Mononuclear cell (primary cell): ENCODE data around the gene CD300LB. TPM values are rescaled to one million over a fixed set of nuclear protein-coding genes. Genes with fewer than 3 reads are reported as not detected.
A peak's percentile ranks its signal among the peaks of the same experiment; 100 is the strongest.
"Not testable (repeated sequence)": the region's sequence is repeated elsewhere in the genome, so short reads cannot be mapped to it uniquely, and the experiment has no call there.

Source experiments
- H3K27me3 ChIP-seq: 2 replicates; pipeline ENCODE4 v1.6.0; 2011; ENCODE audit warnings: low read length, control low read depth; ENCODE audit not compliant: insufficient read depth
- H3K4me1 ChIP-seq: 2 replicates; pipeline ENCODE4 v1.5.1; 2011; ENCODE audit warnings: mild to moderate bottlenecking, low read length, control low read depth; ENCODE audit not compliant: insufficient read depth
- H3K4me3 ChIP-seq: 2 replicates; pipeline ENCODE4 v1.5.1; 2011; ENCODE audit warnings: mild to moderate bottlenecking, low read length, moderate library complexity
- H3K9me3 ChIP-seq: 2 replicates; pipeline ENCODE4 v1.5.1; 2011; ENCODE audit warnings: low read depth, mild to moderate bottlenecking, control low read depth, low read length
- total RNA-seq: library from RNA; depleted of rRNA; stranded (reverse); fragments of >200 nt; gene quantifications from one replicate; pipeline ENCODE4 v1.2.3, GENCODE V29; 2012

The CD300LB gene
- total RNA-seq, result 44.3 TPM

GRCh38 chr17:74531231-74531761 is at the start of gene CD300LB:
CD300LB (minus strand) TSS chr17:74531475; CDS start chr17:74531350, 125 bp downstream.
- H3K4me3 ChIP-seq, result peak within 1 kb of the TSS; percentile 61
- peaks cover 80% of the 10 kb centered on the region for H3K4me1 ChIP-seq
- H3K9me3 ChIP-seq, result no peaks in the 10 kb centered on the region
- H3K27me3 ChIP-seq, result peaks cover 3% of the 10 kb centered on the region

DNA sequence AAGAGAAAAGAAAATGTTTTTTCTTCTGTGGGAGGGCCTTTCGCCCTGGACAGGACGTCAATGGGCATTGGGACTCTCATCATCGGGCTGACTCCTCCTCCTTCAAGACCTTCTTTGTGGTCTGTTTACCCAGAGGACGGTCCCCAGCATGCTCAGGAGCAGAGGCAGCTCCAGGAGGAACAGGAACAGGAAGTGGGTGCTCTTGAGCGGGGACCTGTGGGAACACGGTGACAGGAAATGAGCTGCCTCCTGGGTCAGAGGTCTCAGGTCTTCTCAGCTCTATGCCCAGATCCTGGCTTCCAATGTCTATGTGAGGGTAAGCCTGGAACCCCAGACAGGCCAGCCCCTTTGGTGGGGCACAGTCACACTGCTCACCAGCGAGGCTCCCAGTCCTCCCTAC is 48.6 kb upstream of the CD300LB start:
- Histone ChIP-seq H3K9me3 (no peaks in the 10 kb centered on the region), H3K4me1 (peaks cover 13% of the 10 kb centered on the region), H3K27me3 (no peaks in the 10 kb centered on the region), H3K4me3 (no peak overlapping the region)

GRCh38 chr17:74578979-74579378 is 47.7 kb upstream of the CD300LB start:
- Histone ChIP-seq H3K27me3 (no peaks in the 10 kb centered on the region), H3K4me3 (no peak overlapping the region), H3K4me1 (peaks cover 13% of the 10 kb centered on the region), H3K9me3 (no peaks in the 10 kb centered on the region)

DNA sequence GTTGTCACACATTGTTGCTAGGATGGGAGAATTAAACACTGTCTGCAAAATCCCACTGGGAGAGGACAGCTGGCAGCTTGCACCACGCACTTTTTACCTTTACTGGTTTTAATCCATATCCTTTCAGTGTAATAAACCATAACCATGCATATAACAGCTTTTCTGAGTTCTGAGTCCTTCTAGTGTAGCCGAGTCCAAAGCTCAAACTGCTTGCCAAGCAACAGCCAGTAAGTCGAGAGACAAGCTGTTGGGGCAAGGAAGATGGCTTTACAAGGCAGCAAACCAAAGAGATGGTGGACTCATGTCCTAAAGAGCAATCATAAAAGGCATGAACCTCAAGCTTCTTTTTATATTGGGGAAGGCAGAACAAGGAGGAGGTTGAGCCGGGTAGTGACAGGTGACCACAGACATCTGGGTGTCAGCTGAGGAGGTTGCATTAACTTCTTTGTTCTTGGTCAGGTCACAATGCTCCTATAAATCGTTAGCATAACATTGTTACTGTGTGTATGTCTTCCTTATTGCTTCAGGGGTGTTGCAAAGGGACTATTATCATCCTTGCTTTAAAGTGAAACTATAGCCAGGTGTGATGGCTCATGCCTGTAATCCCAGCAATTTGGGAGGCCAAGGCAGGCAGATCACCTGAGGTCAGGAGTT is 43.3 kb upstream of the CD300LB start:
- no peaks in the 10 kb centered on the region for H3K9me3 ChIP-seq
- no peaks in the 10 kb centered on the region for H3K27me3 ChIP-seq
- H3K4me3 ChIP-seq, result no peak overlapping the region
- peaks cover 31% of the 10 kb centered on the region for H3K4me1 ChIP-seq

GRCh38 chr17:74573635-74574034 is 42.4 kb upstream of the CD300LB start:
- not testable (repeated sequence) for H3K9me3 ChIP-seq, H3K4me3 ChIP-seq, H3K27me3 ChIP-seq
- H3K4me1 ChIP-seq, result peaks cover 35% of the 10 kb centered on the region

- Histone ChIP-seq H3K9me3 (no peaks in the 10 kb centered on the region), H3K4me1 (peaks cover 40% of the 10 kb centered on the region), H3K4me3 (no peak overlapping the region), H3K27me3 (no peaks in the 10 kb centered on the region)
Observed at GRCh38 chr17:74573169-74573568, 41.9 kb upstream of the CD300LB start.

DNA sequence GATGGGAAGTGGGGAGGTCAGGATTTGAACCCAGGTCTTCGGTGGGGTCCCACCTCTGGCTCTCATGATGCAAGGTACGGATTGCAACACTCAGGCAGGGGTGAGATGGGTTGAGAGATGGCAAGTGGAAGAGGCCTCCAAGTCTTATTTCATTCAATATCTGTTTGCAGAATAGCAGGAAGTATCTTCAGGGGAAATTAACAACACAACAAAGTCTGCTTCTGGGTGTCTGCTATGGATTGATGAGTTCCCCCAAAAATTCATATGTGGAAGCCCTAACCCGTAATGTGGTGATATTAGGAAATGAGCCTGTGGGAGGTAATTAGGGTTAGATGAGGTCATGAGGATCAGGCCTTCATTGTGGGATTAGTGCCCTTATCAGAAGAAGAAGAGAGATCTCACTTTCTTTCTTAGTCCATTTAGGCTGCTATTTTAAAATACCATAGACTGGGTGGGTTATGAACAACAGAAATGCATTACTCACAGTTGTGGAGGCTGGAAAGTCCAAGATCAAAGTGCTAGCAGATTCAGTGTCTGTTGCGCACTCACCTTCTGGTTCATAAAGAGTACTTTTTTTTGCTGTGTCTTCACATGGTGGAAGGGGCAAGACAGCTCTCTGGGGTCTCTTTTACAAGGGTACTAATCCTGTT is 40.5 kb upstream of the CD300LB start:
- Histone ChIP-seq H3K27me3 (no peaks in the 10 kb centered on the region), H3K9me3 (no peaks in the 10 kb centered on the region), H3K4me1 (peaks cover 54% of the 10 kb centered on the region), H3K4me3 (no peak overlapping the region)

DNA sequence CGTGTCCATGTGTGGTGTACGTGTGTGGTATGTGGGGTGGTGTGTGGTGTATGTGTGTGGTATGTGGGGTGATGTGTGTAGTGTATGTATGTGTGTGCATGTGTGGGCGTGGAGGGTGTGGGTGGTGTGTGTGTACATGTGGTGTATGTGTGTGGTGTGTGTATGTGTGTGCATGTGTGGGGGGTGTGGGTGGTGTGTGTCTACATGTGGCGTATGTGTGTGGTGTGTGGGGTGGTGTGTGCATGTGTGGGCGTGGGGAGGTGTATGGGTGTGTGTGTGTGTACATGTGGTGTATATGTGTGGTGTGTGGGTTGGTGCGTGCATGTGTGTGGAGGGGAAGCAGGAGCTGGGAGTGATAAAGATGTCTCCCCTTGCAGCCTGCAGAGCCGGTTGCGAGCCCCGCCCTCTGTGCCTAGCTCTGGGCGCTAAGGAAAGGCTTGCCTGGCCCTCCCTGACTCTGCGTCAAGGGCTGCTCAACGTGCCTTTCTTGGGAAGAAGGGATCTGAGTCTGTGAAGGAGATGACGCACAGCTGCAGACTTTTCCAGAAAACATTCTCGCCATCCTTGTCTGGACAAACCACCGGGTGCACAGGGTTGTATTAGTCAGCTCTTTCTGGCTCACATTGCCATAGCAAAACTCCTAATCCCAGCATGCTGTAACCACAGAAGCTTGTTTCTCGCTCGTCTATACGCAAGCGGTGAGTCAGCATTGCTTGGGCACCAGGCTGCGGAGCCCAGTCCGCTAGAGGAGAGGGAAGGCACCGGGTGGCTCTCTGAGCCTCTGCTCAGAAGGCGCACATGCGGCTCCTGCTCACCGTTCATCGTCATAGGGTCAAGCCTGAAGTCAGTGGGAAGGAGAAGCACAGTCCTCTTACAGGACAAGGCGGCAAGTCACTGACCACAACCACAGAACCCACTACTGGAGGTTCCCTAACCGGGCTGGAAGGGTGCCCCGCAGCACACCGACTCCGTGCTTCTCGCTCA is 38.0 kb upstream of the CD300LB start:
- Histone ChIP-seq H3K9me3 (no peaks in the 10 kb centered on the region), H3K4me1 (peaks cover 62% of the 10 kb centered on the region), H3K27me3 (no peaks in the 10 kb centered on the region), H3K4me3 (no peak overlapping the region)

DNA sequence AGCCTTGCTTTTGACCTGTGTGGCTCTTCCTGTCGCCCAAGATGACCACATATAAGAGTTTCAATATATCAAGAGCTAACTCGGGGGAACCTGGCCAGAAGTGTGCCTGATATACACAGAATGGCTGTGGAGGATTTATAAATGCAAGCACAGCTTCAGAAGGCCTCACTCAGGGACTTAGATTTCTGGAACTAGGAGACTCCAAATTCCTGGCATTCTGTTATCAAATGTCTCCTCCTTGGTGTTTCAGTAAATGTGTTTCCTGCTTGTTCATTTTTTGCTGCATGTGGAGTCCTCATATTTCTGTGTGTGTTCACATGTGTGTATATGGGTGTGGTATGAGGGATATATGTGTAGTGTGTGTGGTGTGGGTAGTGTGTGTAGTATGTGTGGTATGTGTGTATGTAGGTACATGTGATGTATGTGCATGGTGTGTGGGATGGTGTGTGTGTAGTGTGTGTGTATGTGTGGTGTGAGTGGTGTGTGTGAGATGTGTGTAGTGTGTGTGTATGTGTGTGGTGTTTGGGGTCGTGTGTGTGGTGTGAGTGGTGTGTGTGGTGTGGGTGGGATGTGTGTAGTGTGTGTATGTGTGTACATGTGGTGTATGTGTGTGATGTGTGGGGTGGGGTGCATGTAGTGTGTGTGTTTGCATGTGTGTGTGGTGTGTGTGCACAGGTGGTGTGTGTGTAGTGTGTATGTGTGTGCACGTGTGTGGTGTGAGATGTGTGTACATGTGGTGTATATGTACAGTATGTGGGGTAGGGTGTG is 37.0 kb upstream of the CD300LB start:
- Histone ChIP-seq H3K27me3 (no peaks in the 10 kb centered on the region), H3K4me3 (no peak overlapping the region), H3K4me1 (peaks cover 62% of the 10 kb centered on the region), H3K9me3 (no peaks in the 10 kb centered on the region)

DNA sequence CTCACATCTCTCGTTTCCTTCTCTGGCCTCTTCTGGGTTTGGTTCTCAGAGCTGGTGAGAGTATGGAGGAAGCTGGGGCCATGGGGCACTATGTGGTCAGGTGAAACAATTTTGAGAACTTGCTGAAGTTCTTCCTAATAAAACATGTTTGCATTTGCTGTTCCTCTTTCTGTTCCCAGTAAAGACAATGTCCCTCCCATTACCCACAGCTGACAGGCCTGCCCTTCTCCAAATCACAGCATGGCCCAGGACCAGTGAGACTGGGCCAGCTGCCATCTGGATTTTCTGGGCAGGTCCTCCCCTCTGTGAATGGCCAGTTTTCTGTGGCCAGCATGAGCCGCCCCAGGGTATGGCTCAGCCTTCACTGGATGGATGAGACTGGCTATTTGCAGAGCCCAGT is 36.1 kb upstream of the CD300LB start, which contains the start of gene CD300H:
Gene CD300H (minus strand): TSS at position 113 of the 400 bp plus-strand sequence.
- Histone ChIP-seq H3K4me3 (peak within 1 kb of the TSS; percentile 17), H3K9me3 (no peaks in the 10 kb centered on the region), H3K4me1 (peaks cover 62% of the 10 kb centered on the region), H3K27me3 (no peaks in the 10 kb centered on the region)

GRCh38 chr17:74566132-74566753 is 35.0 kb upstream of the CD300LB start:
- H3K9me3 ChIP-seq, result no peaks in the 10 kb centered on the region
- H3K4me1 ChIP-seq, result peaks cover 53% of the 10 kb centered on the region
- peak overlapping the region; percentile 15 for H3K4me3 ChIP-seq
- H3K27me3 ChIP-seq, result no peaks in the 10 kb centered on the region

DNA sequence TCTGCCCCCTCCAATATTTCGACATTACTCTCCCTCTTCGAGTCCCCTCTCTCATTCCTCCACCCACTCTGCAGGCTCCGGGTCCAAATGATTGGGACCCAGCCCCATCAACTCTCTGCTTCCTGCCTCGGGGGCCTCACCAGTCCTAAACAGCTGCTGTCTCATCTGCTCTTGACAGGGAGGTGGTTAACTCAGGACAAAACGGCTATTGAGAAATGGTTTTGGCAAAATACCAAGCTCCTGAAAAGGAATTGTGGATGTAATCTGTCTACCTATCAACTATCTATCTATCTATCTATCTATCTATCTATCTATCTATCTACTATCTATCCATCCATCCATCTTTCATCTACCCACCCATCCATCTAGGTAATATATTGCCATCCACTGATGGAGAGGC is 33.9 kb upstream of the CD300LB start:
- H3K4me3 ChIP-seq, result no peak overlapping the region
- H3K27me3 ChIP-seq, result no peaks in the 10 kb centered on the region
- H3K9me3 ChIP-seq, result no peaks in the 10 kb centered on the region
- peaks cover 42% of the 10 kb centered on the region for H3K4me1 ChIP-seq

DNA sequence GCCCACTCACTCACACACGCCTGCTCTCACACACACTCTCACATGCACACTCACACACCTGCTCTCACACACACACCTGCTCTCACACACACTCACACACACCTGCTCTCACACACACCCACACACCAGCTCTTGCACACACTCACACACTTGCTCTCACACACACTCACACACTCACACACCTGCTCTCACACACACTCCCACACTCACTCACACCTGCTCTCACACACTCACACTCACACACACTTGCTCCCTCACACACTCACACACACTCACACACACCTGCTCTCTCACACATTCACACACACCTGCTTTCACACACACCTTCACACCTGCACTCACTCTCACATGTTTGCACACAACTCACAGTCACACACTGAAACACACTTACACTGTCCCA is 32.1 kb upstream of the CD300LB start:
- no peaks in the 10 kb centered on the region for H3K27me3 ChIP-seq
- H3K9me3 ChIP-seq, result no peaks in the 10 kb centered on the region
- H3K4me1 ChIP-seq, result peaks cover 38% of the 10 kb centered on the region
- no peak overlapping the region for H3K4me3 ChIP-seq

GRCh38 chr17:74561586-74561985 is 30.3 kb upstream of the CD300LB start:
- Histone ChIP-seq H3K27me3 (no peaks in the 10 kb centered on the region), H3K9me3 (no peaks in the 10 kb centered on the region), H3K4me1 (peaks cover 30% of the 10 kb centered on the region), H3K4me3 (no peak overlapping the region)
